Forelimb muscle (tissue), 1 donor: ENCODE data around the gene TTLL8. TPM values are rescaled to one million over a fixed set of nuclear protein-coding genes. Genes with fewer than 3 reads are reported as not detected.

Experiments
- DNase-seq: peaks from one replicate; pipeline ENCODE4 v3.0.0-alpha.2; 2013; ENCODE audit warnings: low read depth
- polyA plus RNA-seq: library from polyadenylated mRNA; unstranded; fragments of 120-200 nt; gene quantifications from one replicate; pipeline ENCODE4 v1.2.1, GENCODE V29; 2013; ENCODE audit not compliant: insufficient read length

TTLL8 gene
- polyA plus RNA-seq, 1 donor, result not detected

- DNase-seq, result no peak
Measured at GRCh38 chr22:50083462-50084079, 25.5 kb upstream of the TTLL8 start.

DNA sequence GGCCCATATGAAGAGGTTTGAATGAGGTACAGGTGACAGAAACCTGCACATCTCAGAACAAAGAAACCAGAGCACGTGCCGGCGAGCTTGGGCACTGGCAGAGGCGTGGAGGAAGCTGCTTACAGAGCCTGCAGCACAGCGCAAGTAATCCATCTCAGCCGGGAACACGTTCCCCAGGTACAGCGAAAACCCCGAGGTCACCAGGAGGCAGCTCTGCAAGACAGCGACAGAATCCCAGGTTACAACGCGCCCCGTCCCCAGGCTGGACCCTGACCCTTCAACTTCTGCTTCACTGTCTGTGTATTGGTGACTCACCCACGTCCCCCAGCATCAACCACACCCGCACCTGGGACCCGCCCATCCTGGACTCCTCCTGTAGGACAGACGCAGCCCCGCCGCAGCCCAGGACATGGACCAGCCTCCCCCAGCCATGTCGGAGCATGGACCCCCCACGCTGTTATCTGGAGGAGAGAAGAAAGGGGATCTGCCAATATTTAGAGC, 24.9 kb upstream of the TTLL8 start:
- DNase-seq, result no peak

DNA sequence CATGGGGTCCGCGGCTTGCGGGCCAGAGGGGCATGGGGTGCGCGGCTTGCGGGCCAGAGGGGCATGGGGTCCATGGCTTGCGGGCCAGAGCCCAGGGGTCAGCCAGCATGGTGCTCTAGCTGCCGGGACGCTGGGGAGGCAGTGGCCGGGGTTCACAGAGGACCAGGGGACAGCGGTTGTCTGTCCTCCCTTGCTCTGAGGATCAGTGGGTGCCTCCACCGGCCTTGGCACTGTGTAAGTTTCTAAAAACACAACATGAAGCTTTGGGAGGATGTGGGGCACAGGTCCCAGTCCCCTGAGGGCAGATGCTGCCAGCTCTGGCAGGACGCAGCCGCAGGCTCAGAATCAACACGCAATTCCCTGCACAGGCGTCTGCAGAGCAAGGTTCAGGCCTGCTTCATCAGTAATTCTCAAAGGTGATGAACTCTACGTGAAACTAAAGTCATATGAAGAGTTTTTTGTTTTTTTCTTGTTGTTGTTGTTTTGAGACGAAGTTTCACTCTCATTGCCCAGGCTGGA, 24.2 kb upstream of the TTLL8 start:
- DNase-seq, result no peak

GRCh38 chr22:50081426-50082196, 23.5 kb upstream of the TTLL8 start:
- no peak for DNase-seq

DNA sequence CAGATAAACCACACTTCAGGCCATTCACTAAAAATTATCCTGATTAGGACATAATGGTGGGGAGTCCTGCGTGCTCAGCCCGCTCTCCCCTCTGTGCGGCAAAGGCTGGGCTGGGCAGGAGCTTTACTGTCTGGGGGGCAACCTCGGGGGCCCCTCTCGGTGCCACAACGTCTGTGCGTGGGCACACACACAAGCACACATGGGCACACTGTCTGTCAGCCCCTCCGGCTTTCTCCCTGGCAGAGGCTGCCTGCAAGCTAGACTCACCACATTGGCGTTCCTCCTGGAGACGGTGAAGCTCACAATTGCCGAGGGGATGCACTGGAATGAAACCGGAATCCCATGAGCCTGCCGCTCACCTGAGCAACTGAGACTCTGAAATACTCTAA, 22.0 kb upstream of the TTLL8 start:
- no peak for DNase-seq

- no peak for DNase-seq
Measured at GRCh38 chr22:50078761-50079160, 20.7 kb upstream of the TTLL8 start.

DNA sequence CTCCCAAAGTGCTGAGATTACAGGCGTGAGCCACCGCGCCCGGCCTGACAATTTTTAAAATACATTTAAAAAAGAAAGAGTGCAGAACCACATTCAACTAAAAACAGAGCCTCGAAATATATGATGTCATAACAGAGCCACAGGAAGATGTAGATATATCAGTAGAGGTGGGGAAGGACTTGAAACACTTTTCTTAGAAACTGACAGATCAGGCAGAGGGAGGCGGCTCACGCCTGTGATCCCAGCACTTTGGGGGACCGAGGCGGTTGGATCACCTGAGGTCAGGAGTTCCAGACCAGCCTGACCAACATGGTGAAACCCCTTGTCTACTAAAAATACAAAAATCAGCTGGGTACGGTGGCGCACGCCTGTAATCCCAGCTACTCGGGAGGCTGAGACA, 20.1 kb upstream of the TTLL8 start:
- no peak for DNase-seq

GRCh38 chr22:50076646-50077535, 18.8 kb upstream of the TTLL8 start:
- no peak for DNase-seq

DNA sequence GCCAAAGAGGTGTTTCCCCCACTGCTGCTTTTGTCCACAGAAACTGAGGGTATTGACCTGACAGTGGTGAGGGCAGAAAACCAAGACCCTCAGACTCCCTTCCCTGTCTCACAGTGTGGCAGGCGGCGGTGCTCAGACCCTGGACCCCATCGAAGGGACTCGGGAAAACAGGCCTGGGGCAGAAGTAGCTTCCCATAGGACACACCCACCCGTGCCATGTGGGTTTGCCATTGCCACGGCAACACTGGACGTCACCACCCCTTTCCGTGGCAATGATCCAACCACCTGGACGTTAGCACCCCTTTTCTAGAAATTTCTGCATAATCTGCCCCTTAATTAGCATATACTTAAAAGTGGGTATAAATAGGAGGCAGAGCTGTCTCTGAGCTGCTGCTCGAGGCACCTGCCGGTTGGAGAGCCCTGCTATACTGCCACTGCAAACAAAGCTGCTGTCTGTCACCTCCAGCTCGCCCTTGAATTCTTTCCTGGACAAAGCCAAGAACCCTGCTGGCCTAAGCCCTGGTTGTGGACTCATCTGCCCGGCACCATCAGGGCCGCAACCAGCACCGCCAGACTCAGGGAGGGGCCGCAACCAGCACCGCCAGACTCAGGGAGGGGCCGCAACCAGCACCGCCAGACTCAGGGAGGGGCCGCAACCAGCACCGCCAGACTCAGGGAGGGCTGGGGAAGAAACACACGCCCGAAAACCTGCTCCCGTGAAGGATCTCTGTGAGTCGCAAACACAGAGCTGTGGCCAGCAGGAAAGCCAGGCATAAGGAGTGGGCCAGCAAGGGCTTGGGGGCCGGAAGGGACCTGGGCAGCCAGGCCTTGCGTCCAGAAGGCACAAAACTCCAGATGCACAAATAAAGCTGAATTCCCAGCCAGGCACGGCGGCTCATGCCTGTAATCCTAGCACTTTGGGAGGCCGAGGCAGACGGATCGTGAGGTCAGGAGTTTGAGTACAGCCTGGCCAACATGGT, 16.7 kb upstream of the TTLL8 start:
- no peak for DNase-seq

DNA sequence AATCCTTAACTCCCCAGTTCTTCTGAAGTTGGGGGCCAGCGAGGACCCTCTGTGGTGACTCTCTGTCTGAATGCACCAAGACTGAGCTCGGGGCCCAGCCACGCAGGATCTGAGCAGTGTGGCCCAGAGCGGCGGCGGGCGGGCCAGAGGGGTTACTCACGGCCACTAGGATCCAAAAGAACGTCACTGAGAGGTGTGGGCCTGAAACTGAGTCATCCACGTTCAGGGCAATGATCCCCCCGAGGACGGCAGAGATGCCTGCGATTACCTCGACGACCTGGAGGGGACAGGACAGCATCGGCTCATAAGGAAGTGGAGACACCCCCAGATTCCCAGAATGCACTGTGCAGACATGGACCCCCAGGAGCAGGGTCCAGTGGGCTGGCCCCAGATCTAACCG, 16.0 kb upstream of the TTLL8 start:
- DNase-seq, result no peak

- DNase-seq, result no peak
Measured at GRCh38 chr22:50072714-50073538, 14.8 kb upstream of the TTLL8 start.

DNA sequence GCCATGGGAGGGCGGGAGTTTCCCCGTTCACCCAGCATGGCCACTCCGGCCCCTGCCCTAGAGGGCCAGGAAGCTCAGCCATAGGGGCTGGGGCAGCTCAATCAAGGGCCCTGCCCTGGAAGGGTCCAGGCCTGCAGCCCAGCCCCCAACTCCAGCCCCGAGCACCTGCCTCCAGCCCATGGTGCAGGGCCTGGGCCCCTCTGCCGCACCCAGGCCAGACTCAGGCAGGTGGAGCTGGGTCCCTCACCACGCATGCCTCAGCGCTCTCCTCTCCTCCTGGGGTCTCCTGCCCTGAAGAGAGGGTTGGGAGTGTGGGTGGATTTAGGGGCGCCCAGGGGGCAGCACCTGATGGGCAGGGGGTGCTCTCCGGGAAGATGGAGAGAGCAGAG, 14.1 kb upstream of the TTLL8 start:
- DNase-seq, result no peak

DNA sequence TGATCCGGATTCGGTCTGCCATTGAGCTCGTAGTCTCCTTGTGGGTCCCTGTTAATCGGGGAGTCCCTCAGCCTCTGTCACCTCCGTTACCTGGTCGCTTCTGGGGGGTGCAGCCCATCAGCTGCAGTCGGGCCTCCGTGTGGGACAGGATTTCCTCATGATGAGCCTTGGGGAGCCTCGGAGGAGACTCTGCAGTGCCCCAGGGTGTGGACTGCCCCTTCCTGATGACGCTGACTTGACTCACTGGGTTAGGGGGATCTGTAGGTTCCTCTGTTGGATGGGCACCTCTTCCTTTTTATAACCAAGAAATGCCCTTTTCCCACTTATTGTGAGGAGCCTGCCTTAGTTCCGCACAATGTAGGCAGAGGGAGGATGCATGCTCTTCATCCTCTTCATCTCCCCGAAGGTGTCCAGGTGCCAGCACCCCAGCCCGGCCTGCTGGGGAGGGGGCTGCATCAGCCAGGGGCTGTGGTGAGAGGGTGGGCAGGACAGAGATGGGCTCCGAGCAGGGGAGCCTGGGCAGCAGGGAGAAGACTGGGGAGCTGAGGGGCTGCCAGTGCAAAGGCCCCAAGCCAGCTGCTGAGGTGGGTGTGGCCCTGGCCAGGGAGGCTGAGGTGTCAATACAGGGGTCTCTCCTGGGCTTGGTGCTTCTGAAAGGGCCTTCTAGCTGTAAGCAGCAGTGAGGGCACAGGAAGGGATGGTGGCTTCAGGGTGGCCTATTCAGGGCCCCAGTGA, 13.5 kb upstream of the TTLL8 start:
- DNase-seq, result no peak

GRCh38 chr22:50070366-50070765, 12.3 kb upstream of the TTLL8 start:
- no peak for DNase-seq

DNA sequence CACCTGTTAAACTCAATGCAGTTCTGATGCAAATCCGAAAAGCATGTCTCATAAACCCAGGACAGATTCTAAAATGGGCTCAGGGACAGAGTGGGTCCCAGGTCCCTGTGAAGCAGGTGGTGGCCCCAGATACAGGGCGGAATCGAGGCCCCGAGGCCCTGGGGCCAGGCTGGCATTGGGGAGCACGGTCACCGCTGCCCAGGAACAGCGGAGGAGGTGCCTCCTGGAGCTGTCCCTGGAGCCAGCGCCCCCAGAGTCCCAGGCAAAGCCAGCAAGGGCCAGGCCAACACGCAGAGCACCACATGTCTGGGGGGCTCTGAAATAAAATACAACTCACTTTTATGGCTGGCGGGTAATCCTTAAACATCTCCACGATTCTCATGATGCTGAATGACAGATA, 10.0 kb upstream of the TTLL8 start:
- DNase-seq, result no peak

DNA sequence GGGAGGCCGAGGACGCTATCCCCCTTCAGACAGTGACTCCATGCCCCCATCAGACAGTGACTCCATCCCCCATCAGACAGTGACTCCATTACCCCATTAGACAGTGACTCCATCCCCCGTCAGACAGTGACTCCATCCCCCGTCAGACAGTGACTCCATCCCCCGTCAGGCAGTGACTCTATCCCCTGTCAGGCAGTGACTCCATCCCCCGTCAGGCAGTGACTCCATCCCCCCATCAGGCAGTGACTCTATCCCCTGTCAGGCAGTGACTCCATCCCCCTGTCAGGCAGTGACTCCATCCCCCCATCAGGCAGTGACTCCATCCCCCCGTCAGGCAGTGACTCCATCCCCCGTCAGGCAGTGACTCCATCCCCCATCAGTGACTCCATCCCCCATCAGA, 9.1 kb upstream of the TTLL8 start:
- no peak for DNase-seq

DNA sequence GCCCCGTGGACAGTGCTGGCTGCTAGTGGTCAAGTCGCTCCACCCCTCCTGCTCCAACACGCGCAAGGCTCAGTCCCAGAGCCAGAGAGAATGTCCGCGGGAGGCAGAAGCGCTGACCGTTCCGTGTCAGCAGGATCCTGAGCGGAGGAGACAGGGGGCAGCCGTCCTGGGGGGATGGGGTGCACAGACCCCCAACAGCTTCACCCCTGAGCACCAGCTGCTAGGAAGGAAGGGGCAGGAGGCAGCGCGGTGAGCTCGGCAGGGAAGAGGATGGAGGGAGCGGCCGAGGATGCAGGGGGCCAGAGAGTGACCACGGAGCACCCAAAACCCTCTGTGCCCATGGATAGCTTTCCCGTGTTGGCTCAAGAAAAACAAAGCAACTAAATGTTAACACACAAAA, 6.4 kb upstream of the TTLL8 start:
- DNase-seq, result no peak

- no peak for DNase-seq
Measured at GRCh38 chr22:50063589-50064393, 5.7 kb upstream of the TTLL8 start.
